H1 (cell line): Measurements from ENCODE around the gene FOXL1. TPM values are rescaled to one million over a fixed set of nuclear protein-coding genes. Genes with fewer than 3 reads are reported as not detected.

ENCODE experiments used
- CTBP2 ChIP-seq: IDR thresholded peaks from 2 replicates; pipeline ENCODE4 v1.7.0; 2011; ENCODE audit warnings: borderline replicate concordance, mild to moderate bottlenecking, moderate library complexity, mixed read lengths, low read length; ENCODE audit not compliant: insufficient read depth, insufficient read length
- MAFK ChIP-seq: IDR thresholded peaks from 2 replicates; pipeline ENCODE4 v1.6.1; 2012; ENCODE audit warnings: low read depth, mild to moderate bottlenecking, improper control_type of control experiment, low read length
- polyA plus RNA-seq, 7 experiments: library from polyadenylated mRNA; depleted of rRNA in 3 of 7; stranded (reverse) in 5 of 7; unstranded in 2 of 7; fragments of >200 nt in 5 of 7; fragments of 200-250 nt in 2 of 7; gene quantifications; 1 replicate in 5 of 7; 2 replicates in 1 of 7; 4 replicates in 1 of 7; pipeline versions ENCODE4 v1.2.1 to v1.2.3, GENCODE V29; 2011 to 2013; ENCODE audit warnings: missing spikeins in 2 of 7, mixed read lengths in 2 of 7
- total RNA-seq: library from RNA; stranded (reverse); fragmentation: NEBNext Ultra II Directional; extraction: Animal tissue kit (Norgen Biotek cat#: 25700); gene quantifications from 2 replicates; pipeline ENCODE4 v1.2.1, GENCODE V29; 2021

FOXL1 gene
- total and polyA plus RNA-seq, 2 of the 8 experiments (the other 6 are each of a cell fraction or from before 2014, with no cell fraction given) = 0.03 TPM; not detected in 1

DNA sequence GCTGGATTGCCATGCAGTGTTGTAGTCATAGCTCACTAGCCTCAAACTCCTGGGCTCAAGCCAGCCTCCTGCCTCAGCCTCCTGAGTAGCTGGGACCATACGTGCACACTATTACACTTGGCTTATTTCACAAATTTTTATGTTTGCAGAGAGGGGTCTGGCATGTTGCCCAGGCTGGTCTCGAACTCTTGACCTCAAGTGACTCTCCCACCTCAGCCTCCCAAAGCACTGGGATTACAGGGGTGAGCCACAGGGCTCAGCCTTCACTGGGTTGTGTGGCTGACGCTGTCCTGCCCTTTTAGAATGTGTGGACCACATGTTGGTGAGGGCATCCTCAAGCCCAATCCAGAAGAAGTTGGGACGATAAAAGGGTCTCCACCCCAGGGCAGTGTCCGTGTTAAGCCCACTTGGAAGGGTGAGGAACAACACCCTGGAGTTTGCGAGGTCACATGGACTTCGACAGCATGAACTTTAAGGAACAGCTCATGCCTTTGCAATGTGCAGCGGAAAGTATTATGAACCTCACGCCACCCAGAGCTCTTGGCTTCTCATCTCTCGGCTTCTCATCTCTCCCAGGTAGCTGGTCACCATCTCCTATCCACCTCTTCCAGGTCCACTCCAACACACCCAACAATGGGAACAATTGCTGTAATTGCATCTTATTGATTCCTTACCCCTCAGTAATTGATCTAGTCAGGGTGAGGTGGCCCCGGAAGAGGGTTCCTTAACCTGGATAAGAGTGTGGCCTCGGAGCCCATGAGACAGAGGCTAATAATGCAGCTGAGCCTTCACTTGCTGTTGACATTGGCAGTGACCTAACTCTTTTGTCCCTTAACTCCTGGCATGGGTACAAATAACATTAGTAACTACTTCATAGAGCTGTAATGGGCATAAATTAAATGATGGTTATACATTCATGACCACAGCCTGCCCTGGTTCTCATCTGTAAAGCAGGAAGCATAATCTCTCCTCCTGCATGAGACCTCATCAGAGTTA, 6.7 kb downstream of the FOXL1 start (continued):
- TF ChIP-seq MAFK (no peak), CTBP2 (no peak)
- TF ChIP-seq, all 59 proteins: peak for 0
